Glomerular visceral epithelial cell (primary cell): ENCODE measurements around the gene F2RL3.
"Not testable (repeated sequence)": the region's sequence is repeated elsewhere in the genome, so short reads cannot be mapped to it uniquely, and the experiment has no call there.

ENCODE experiments used
- DNase-seq: peaks from one replicate; pipeline ENCODE4 v3.0.0-alpha.2; 2016; ENCODE audit errors: extremely low spot score

Gene F2RL3

DNA sequence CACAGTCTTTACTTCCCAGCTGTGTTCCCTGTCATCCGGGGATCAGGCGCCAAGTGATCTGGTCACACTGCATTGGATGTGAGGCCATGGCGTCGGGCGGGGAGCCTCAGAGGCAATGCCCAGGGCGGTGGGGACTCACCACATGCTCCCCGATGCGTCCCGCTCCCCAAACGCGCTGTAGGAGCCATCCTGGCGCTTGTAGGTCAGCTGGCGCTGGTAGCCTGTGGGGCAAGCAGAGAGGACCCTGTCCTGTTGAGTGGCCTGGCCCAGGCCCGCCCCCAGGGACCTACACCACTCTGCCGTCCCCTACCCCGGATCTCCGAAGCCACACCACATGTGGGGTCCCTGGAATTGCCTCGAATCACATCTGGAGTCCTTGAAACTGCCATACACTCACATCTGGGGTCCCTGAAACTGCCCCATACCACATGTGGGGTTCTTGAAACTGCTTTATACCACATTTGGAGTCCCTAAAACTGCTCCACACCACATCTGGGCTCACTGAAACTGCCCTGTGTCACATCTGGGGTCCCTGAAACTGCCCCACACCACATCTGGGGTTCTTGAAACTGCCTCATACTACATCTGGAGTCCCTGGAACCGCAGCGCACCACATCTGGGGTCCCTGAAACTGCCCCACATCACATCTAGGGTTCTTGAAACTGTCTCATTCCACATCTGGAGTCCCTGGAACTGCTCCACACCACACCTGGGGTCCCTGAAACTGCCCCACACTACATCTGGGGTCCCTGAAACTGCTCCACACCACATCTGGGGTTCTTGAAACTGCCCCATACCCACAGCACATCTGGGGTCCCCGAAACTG is 33.2 kb downstream of the F2RL3 start:
- no peak for DNase-seq

GRCh38 chr19:16922592-16922934 is 33.8 kb downstream of the F2RL3 start:
- no peak for DNase-seq

DNA sequence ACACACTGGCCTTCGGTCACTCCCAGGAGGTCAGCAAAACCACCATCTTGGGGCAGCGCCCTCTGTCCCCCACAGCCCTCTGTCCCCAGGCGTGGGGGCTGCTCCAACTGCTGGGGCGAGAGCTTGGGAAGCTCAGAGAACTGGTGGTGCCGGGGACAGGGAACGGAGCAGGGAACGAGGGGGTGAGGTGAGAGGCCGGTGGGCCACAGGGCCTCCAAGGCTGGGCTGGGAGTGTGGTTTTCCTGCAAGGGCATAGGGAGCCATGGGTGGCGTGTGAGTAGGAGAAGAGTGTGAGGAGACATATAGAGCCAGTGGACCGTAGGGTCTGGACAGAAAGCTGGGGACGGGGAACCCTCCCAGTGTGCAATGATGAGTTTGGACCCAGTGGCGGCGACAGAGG is 34.1 kb downstream of the F2RL3 start:
- DNase-seq, result no peak

GRCh38 chr19:16927883-16928282 is 39.1 kb downstream of the F2RL3 start:
- DNase-seq, result no peak

- no peak for DNase-seq
These were observed 39.6 kb downstream of the F2RL3 start for GRCh38 chr19:16928351-16928750.

GRCh38 chr19:16928916-16929315 is 40.1 kb downstream of the F2RL3 start:
- no peak for DNase-seq

- no peak for DNase-seq
These were observed 42.0 kb downstream of the F2RL3 start for GRCh38 chr19:16930753-16931152.

DNA sequence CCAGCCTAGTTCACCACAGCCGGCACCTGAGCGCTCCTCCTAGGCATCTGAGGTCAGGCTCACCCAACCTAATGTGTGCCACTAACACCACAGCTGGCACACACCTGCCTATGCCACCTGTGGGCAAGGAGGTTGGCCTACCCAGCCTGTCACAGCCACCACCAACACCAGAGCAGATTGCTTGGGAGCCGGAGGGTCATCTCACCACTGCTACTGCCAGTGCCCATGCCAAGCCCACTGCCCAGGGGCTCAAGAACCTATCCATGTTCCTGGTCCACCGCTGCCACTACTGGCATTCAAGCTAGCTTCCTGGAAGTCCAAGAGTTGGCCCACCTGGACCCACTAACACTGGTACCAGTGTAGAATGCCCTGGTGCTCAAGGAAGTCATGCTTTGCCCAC is 42.5 kb downstream of the F2RL3 start:
- no peak for DNase-seq

- no peak for DNase-seq
These were observed 45.7 kb downstream of the F2RL3 start for GRCh38 chr19:16934489-16934888.

DNA sequence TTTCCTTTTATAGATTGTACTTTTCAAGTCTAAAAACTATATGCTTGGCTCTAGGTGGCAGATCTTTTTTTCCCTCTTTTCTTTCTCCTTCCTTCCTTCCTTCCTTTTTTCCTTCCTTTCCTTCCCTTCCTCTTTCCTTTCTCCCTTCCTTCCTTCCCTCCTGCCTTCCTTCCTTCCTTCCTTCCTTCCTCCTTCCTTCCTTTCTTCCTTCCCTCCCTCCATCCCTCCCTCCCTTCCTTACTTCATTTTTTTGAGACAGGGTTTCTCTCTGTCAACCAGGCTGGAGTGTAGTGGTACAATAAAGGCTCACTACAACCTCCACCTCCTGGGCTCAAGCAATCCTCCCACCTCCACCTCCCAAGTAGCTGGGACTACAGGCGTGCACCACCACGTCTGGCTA is 48.1 kb downstream of the F2RL3 start:
- no peak for DNase-seq

- not testable (repeated sequence) for DNase-seq
These were observed 49.0 kb downstream of the F2RL3 start for GRCh38 chr19:16937796-16938195.

- no peak for DNase-seq
These were observed 49.4 kb downstream of the F2RL3 start for GRCh38 chr19:16938211-16938610.

- not testable (repeated sequence) for DNase-seq
These were observed 51.3 kb downstream of the F2RL3 start for GRCh38 chr19:16940063-16940462.

- DNase-seq, result no peak
These were observed 51.8 kb downstream of the F2RL3 start for GRCh38 chr19:16940626-16941025.
